Loucy (cell line): ENCODE results near the gene AGGF1.
"Not testable (repeated sequence)": the region's sequence is repeated elsewhere in the genome, so short reads cannot be mapped to it uniquely, and the experiment has no call there.

Experiments
- H2AFZ ChIP-seq: fragments of 200-600 bp; sonication (generic); 2 replicates; pipeline ENCODE4 v1.6.0; 2016; ENCODE audit warnings: antibody characterized with exemption, mild to moderate bottlenecking, low read length, moderate library complexity
- H3F3A ChIP-seq: fragments of 200-600 bp; 2 replicates; pipeline ENCODE4 v1.6.0; 2016; ENCODE audit warnings: antibody characterized with exemption, low read depth, mild to moderate bottlenecking
- H3K27me3 ChIP-seq: fragments of 200-600 bp; sonication (generic); 2 replicates; pipeline ENCODE4 v1.6.1; 2014; ENCODE audit warnings: low read length, mild to moderate bottlenecking; ENCODE audit not compliant: insufficient read depth, poor library complexity, severe bottlenecking
- H3K36me3 ChIP-seq: fragments of 200-600 bp; sonication (generic); 2 replicates; pipeline ENCODE4 v1.6.1; 2016; ENCODE audit warnings: low read length; ENCODE audit not compliant: insufficient read depth
- H3K4me1 ChIP-seq: fragments of 200-600 bp; sonication (generic); 2 replicates; pipeline ENCODE4 v1.5.1; 2014; ENCODE audit warnings: low read length, mild to moderate bottlenecking; ENCODE audit not compliant: insufficient read depth, poor library complexity, severe bottlenecking
- H3K4me2 ChIP-seq: fragments of 200-600 bp; sonication (generic); 2 replicates; pipeline ENCODE4 v1.6.0; 2014; ENCODE audit warnings: antibody characterized with exemption, low read length, low read depth, mild to moderate bottlenecking; ENCODE audit not compliant: poor library complexity, severe bottlenecking
- H3K4me3 ChIP-seq: fragments of 200-600 bp; sonication (generic); 2 replicates; pipeline ENCODE4 v1.5.1; 2014; ENCODE audit warnings: low read length, mild to moderate bottlenecking, mixed read lengths; ENCODE audit not compliant: poor library complexity, severe bottlenecking
- H3K79me2 ChIP-seq: fragments of 200-600 bp; sonication (generic); 2 replicates; pipeline ENCODE4 v1.6.1; 2014; ENCODE audit warnings: low read length; ENCODE audit not compliant: insufficient read depth
- H3K9ac ChIP-seq: fragments of 200-600 bp; sonication (generic); 2 replicates; pipeline ENCODE4 v1.6.0; 2014; ENCODE audit warnings: mild to moderate bottlenecking, low read depth, low read length, moderate library complexity; ENCODE audit not compliant: poor library complexity, severe bottlenecking
- H3K9me2 ChIP-seq: fragments of 200-600 bp; sonication (generic); replicated peaks from 2 replicates; pipeline ENCODE4 v1.6.1; 2016; ENCODE audit warnings: low read depth, low read length, mixed read lengths
- H3K9me3 ChIP-seq: fragments of 200-600 bp; sonication (generic); 2 replicates; pipeline ENCODE4 v1.6.1; 2014; ENCODE audit warnings: mild to moderate bottlenecking, antibody characterized with exemption, low read length, low read depth; ENCODE audit not compliant: insufficient read depth
- H4K20me1 ChIP-seq: fragments of 200-600 bp; sonication (generic); 2 replicates; pipeline ENCODE4 v1.6.0; 2014; ENCODE audit warnings: antibody characterized with exemption, low read length, mild to moderate bottlenecking; ENCODE audit not compliant: insufficient read depth, poor library complexity, severe bottlenecking
- EZH2phosphoT487 ChIP-seq: fragments of 200-600 bp; IDR thresholded peaks from 2 replicates; pipeline ENCODE4 v1.6.1; 2018; ENCODE audit warnings: antibody characterized with exemption, mild to moderate bottlenecking, moderate library complexity, borderline replicate concordance
- TF ChIP-seq, protein P1 (sequence below): fragments of 200-600 bp; sonication (generic); conservative IDR thresholded peaks from 2 replicates; pipeline ENCODE4 v1.5.1; 2014; ENCODE audit warnings: mild to moderate bottlenecking, antibody characterized with exemption, low read length

Gene AGGF1

GRCh38 chr5:77077829-77078176 lies 47.6 kb downstream of the AGGF1 start:
- peaks cover 11% of the 10 kb centered on the region for H4K20me1 ChIP-seq
- H3K4me1 ChIP-seq, result no peaks in the 10 kb centered on the region
- no peak overlapping the region for H3K9ac ChIP-seq
- H3K36me3 ChIP-seq, result peaks cover 25% of the 10 kb centered on the region; the same call in 1 of the 2 replicates
- TF ChIP-seq, protein P1, sequence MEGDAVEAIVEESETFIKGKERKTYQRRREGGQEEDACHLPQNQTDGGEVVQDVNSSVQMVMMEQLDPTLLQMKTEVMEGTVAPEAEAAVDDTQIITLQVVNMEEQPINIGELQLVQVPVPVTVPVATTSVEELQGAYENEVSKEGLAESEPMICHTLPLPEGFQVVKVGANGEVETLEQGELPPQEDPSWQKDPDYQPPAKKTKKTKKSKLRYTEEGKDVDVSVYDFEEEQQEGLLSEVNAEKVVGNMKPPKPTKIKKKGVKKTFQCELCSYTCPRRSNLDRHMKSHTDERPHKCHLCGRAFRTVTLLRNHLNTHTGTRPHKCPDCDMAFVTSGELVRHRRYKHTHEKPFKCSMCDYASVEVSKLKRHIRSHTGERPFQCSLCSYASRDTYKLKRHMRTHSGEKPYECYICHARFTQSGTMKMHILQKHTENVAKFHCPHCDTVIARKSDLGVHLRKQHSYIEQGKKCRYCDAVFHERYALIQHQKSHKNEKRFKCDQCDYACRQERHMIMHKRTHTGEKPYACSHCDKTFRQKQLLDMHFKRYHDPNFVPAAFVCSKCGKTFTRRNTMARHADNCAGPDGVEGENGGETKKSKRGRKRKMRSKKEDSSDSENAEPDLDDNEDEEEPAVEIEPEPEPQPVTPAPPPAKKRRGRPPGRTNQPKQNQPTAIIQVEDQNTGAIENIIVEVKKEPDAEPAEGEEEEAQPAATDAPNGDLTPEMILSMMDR, result no peak
- no peak for TF ChIP-seq EZH2phosphoT487
- H3K27me3 ChIP-seq, result no peaks in the 10 kb centered on the region
- H2AFZ ChIP-seq, result no peak overlapping the region
- no peak overlapping the region for H3K4me3 ChIP-seq
- no peak overlapping the region for H3K4me2 ChIP-seq
- no peaks in the 10 kb centered on the region for H3K9me2 ChIP-seq
- no peaks in the 10 kb centered on the region for H3K9me3 ChIP-seq
- no peaks in the 10 kb centered on the region for H3F3A ChIP-seq
- peaks cover 14% of the 10 kb centered on the region; the same call in 1 of the 2 replicates for H3K79me2 ChIP-seq

DNA sequence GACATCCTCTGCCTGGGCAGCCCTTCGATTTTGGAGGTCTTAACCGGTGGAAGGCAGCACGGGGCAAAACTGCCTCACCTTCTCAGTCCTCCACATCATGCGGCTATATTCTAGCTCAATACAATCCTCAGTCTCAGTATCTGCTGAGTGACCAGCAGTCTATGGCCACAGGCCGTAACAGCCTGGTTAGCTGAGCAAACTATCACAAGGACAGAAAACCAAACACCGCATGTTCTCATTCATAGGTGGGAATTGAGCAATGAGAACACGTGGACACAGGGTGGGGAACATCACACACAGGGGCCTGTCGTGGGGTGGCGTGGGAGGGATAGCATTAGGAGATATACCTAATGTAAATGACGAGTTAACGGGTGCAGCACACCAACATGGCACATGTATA lies 50.3 kb downstream of the AGGF1 start:
- not testable (repeated sequence) for H3F3A ChIP-seq, H3K4me2 ChIP-seq, H2AFZ ChIP-seq, H3K27me3 ChIP-seq, H3K9me3 ChIP-seq, H3K4me3 ChIP-seq, H3K9me2 ChIP-seq, H4K20me1 ChIP-seq, H3K9ac ChIP-seq
- Histone ChIP-seq H3K4me1 (peaks cover 15% of the 10 kb centered on the region), H3K79me2 (peaks cover 36% of the 10 kb centered on the region), H3K36me3 (peaks cover 18% of the 10 kb centered on the region; the same call in 1 of the 2 replicates)

DNA sequence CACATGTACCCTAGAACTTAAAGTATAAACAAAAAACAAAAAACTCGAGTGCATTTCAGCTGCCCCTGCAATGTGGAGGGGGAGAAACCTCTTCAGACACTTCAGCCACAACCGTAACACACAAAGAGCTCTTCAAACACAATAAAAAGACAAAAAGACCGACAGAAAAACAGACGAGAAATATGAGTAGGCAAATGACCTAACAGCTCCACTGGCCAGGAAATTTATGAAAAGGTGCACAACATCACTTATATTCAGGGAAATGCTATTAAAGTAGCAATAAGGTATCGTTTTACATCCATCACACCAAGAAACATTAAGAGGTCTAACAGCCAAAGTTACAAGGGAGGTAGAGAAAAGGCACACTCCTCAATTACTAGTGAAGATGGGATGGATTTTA lies 50.7 kb downstream of the AGGF1 start:
- Histone ChIP-seq H3K4me1 (peaks cover 19% of the 10 kb centered on the region), H3K36me3 (peaks cover 18% of the 10 kb centered on the region; the same call in 1 of the 2 replicates), H3K27me3 (no peaks in the 10 kb centered on the region), H3K9ac (no peak overlapping the region), H3K4me3 (no peak overlapping the region), H4K20me1 (peaks cover 8% of the 10 kb centered on the region), H3K79me2 (peaks cover 40% of the 10 kb centered on the region), H3K4me2 (no peak overlapping the region), H2AFZ (no peak overlapping the region), H3K9me3 (no peaks in the 10 kb centered on the region), H3F3A (no peaks in the 10 kb centered on the region), H3K9me2 (no peaks in the 10 kb centered on the region)
- no peak for TF ChIP-seq EZH2phosphoT487
- TF ChIP-seq, protein P1, result no peak

DNA sequence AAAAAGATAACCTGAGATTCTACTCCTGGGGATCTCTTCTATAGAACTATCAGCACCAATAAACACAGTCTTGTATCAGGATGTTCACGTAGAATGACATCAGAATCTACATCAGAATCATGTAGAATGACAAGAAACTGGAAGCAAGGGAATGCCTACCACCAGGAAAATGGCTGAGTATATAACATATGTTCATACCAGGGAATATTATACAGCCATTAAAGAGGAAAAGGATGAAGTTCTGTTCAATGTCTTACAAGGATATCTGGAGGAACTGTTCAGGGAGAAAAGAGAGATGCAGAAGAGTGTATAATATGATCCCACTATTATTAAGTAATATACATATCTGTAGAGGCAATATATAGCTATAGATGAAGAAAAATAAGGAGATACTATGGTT lies 52.1 kb downstream of the AGGF1 start:
- Histone ChIP-seq H4K20me1 (peaks cover 8% of the 10 kb centered on the region), H2AFZ (no peak overlapping the region), H3F3A (no peaks in the 10 kb centered on the region), H3K27me3 (no peaks in the 10 kb centered on the region), H3K4me2 (no peak overlapping the region), H3K9me3 (no peaks in the 10 kb centered on the region), H3K36me3 (peaks cover 7% of the 10 kb centered on the region; the same call in 1 of the 2 replicates), H3K79me2 (peaks cover 45% of the 10 kb centered on the region), H3K9me2 (no peaks in the 10 kb centered on the region), H3K4me1 (peaks cover 24% of the 10 kb centered on the region), H3K4me3 (no peak overlapping the region), H3K9ac (no peak overlapping the region)
- TF ChIP-seq, protein P1, result no peak
- no peak for TF ChIP-seq EZH2phosphoT487
